Rectal smooth muscle tissue (tissue), 1 donor: Measurements from ENCODE around the gene GNAZ.

ENCODE experiments used
- H3K27ac ChIP-seq: one replicate; pipeline ENCODE4 v1.7.0; 2013; ENCODE audit warnings: low read depth, low read length, inconsistent platforms
- H3K27me3 ChIP-seq: one replicate; pipeline ENCODE4 v1.7.0; 2013; ENCODE audit warnings: low read length; ENCODE audit not compliant: control insufficient read depth, insufficient read depth
- H3K36me3 ChIP-seq: one replicate; pipeline ENCODE4 v1.7.0; 2013; ENCODE audit warnings: low read length; ENCODE audit not compliant: control insufficient read depth, insufficient read depth
- H3K4me1 ChIP-seq: one replicate; pipeline ENCODE4 v1.7.0; 2013; ENCODE audit warnings: low read length; ENCODE audit not compliant: control insufficient read depth, insufficient read depth
- H3K4me3 ChIP-seq: one replicate; pipeline ENCODE4 v1.7.0; 2013; ENCODE audit warnings: low read length
- H3K9ac ChIP-seq: one replicate; pipeline ENCODE4 v1.7.0; 2013; ENCODE audit warnings: low read length

Gene GNAZ

GRCh38 chr22:23034621-23035556, 35.4 kb upstream of the GNAZ start:
- no peaks in the 10 kb centered on the region for H3K36me3 ChIP-seq
- H3K27ac ChIP-seq, result no peak overlapping the region
- H3K4me1 ChIP-seq, result no peaks in the 10 kb centered on the region
- H3K9ac ChIP-seq, result no peak overlapping the region
- no peaks in the 10 kb centered on the region for H3K27me3 ChIP-seq
- H3K4me3 ChIP-seq, result no peak overlapping the region

GRCh38 chr22:23035557-23036277, 34.6 kb upstream of the GNAZ start:
- Histone ChIP-seq H3K27me3 (no peaks in the 10 kb centered on the region), H3K36me3 (no peaks in the 10 kb centered on the region), H3K4me1 (no peaks in the 10 kb centered on the region), H3K4me3 (no peak overlapping the region), H3K9ac (no peak overlapping the region), H3K27ac (no peak overlapping the region)

GRCh38 chr22:23036684-23037428, 33.5 kb upstream of the GNAZ start:
- Histone ChIP-seq H3K36me3 (no peaks in the 10 kb centered on the region), H3K27me3 (no peaks in the 10 kb centered on the region), H3K4me1 (no peaks in the 10 kb centered on the region), H3K4me3 (no peak overlapping the region), H3K27ac (no peak overlapping the region), H3K9ac (no peak overlapping the region)

GRCh38 chr22:23037429-23038333, 32.6 kb upstream of the GNAZ start:
- no peaks in the 10 kb centered on the region for H3K27me3 ChIP-seq

GRCh38 chr22:23038334-23038642, 32.0 kb upstream of the GNAZ start:
- no peaks in the 10 kb centered on the region for H3K4me1 ChIP-seq

More at GRCh38 chr22:23037429-23038333, 32.6 kb upstream of the GNAZ start:
- Histone ChIP-seq H3K36me3 (no peaks in the 10 kb centered on the region), H3K4me3 (no peak overlapping the region), H3K4me1 (no peaks in the 10 kb centered on the region), H3K9ac (peak overlapping the region; percentile 16), H3K27ac (no peak overlapping the region)

GRCh38 chr22:23038902-23039301, 31.4 kb upstream of the GNAZ start:
- Histone ChIP-seq H3K4me1 (no peaks in the 10 kb centered on the region), H3K27ac (no peak overlapping the region), H3K27me3 (no peaks in the 10 kb centered on the region), H3K4me3 (no peak overlapping the region), H3K36me3 (no peaks in the 10 kb centered on the region), H3K9ac (no peak overlapping the region)

More at GRCh38 chr22:23038334-23038642, 32.0 kb upstream of the GNAZ start:
- no peaks in the 10 kb centered on the region for H3K27me3 ChIP-seq
- H3K36me3 ChIP-seq, result no peaks in the 10 kb centered on the region
- no peak overlapping the region for H3K27ac ChIP-seq
- H3K4me3 ChIP-seq, result no peak overlapping the region
- no peak overlapping the region for H3K9ac ChIP-seq

- no peaks in the 10 kb centered on the region for H3K27me3 ChIP-seq
- no peaks in the 10 kb centered on the region for H3K36me3 ChIP-seq
- no peaks in the 10 kb centered on the region for H3K4me1 ChIP-seq
- no peak overlapping the region for H3K9ac ChIP-seq
- H3K27ac ChIP-seq, result no peak overlapping the region
- H3K4me3 ChIP-seq, result no peak overlapping the region
Measured at GRCh38 chr22:23042179-23042578, 28.1 kb upstream of the GNAZ start.

- Histone ChIP-seq H3K9ac (no peak overlapping the region), H3K27ac (no peak overlapping the region), H3K36me3 (no peaks in the 10 kb centered on the region), H3K4me1 (no peaks in the 10 kb centered on the region), H3K27me3 (no peaks in the 10 kb centered on the region), H3K4me3 (no peak overlapping the region)
Measured at GRCh38 chr22:23044570-23044969, 25.7 kb upstream of the GNAZ start.

- no peak overlapping the region for H3K27ac ChIP-seq
- H3K4me3 ChIP-seq, result no peak overlapping the region
- no peak overlapping the region for H3K9ac ChIP-seq
- H3K27me3 ChIP-seq, result no peaks in the 10 kb centered on the region
- no peaks in the 10 kb centered on the region for H3K36me3 ChIP-seq
- no peaks in the 10 kb centered on the region for H3K4me1 ChIP-seq
Measured at GRCh38 chr22:23045461-23045860, 24.9 kb upstream of the GNAZ start.

GRCh38 chr22:23047265-23047664, 23.1 kb upstream of the GNAZ start:
- no peaks in the 10 kb centered on the region for H3K36me3 ChIP-seq
- H3K27ac ChIP-seq, result no peak overlapping the region
- no peak overlapping the region for H3K4me3 ChIP-seq
- H3K9ac ChIP-seq, result no peak overlapping the region
- no peaks in the 10 kb centered on the region for H3K4me1 ChIP-seq
- no peaks in the 10 kb centered on the region for H3K27me3 ChIP-seq

GRCh38 chr22:23047742-23048141, 22.6 kb upstream of the GNAZ start:
- no peak overlapping the region for H3K27ac ChIP-seq
- H3K9ac ChIP-seq, result no peak overlapping the region
- H3K4me1 ChIP-seq, result no peaks in the 10 kb centered on the region
- H3K4me3 ChIP-seq, result no peak overlapping the region
- no peaks in the 10 kb centered on the region for H3K36me3 ChIP-seq
- no peaks in the 10 kb centered on the region for H3K27me3 ChIP-seq
